A549 (cell line): ENCODE data around the gene DMXL2.

Source experiments
- CBX2 ChIP-seq: fragments of 200-600 bp; sonication (generic); IDR thresholded peaks from 2 replicates; pipeline ENCODE4 v1.6.1; 2016; ENCODE audit warnings: low read depth, mild to moderate bottlenecking, borderline replicate concordance
- CEBPB ChIP-seq, 2 experiments: fragments of >200 bp in 1 of 2; sonication (Bioruptor Twin) in 1 of 2; formaldehyde crosslinking in 1 of 2; IDR thresholded peaks; 2 replicates each; pipeline ENCODE4 v1.6.1; 2012 to 2016
- CTCF ChIP-seq: fragments of >200 bp; sonication (Bioruptor Twin); formaldehyde crosslinking; IDR thresholded peaks from 3 replicates; pipeline ENCODE4 v1.5.1; 2016
- HOXB5 ChIP-seq: fragments of 250-450 bp; sonication (Bioruptor Pico); IDR thresholded peaks from 2 replicates; pipeline ENCODE4 v1.5.0; 2020; ENCODE audit warnings: mild to moderate bottlenecking, moderate library complexity
- NR3C1 ChIP-seq: fragments of >200 bp; sonication (Bioruptor Twin); formaldehyde crosslinking; IDR thresholded peaks from 3 replicates; pipeline ENCODE4 v1.6.1; 2017
- POLR2AphosphoS2 ChIP-seq: conservative IDR thresholded peaks from 2 replicates; pipeline ENCODE4 v1.6.1; 2012; ENCODE audit warnings: low read length, improper control_type of control experiment, inconsistent platforms
- REST ChIP-seq: fragments of 200-600 bp; sonication (generic); IDR thresholded peaks from 2 replicates; pipeline ENCODE4 v1.6.1; 2016; ENCODE audit warnings: antibody characterized with exemption, mild to moderate bottlenecking, moderate library complexity
- RFX5 ChIP-seq: fragments of 450-650 bp; IDR thresholded peaks from 2 replicates; pipeline ENCODE4 v1.7.1; 2014; ENCODE audit warnings: antibody characterized with exemption, mild to moderate bottlenecking, moderate library complexity

- TF ChIP-seq RFX5 (no peak), CTCF (no peak), NR3C1 (no peak), CEBPB (IDR thresholded peaks at IDR 0.05) (no peak), POLR2AphosphoS2 (no peak), REST (no peak), HOXB5 (CRISPR knock-in tag) (no peak), CBX2 (no peak)
Observed at GRCh38 chr15:51492528-51492927, 130.0 kb downstream of the DMXL2 start.
